SKM-1 (cell line): ENCODE results near the gene GALR2.
A peak's percentile ranks its signal among the peaks of the same experiment; 100 is the strongest.
"Not testable (repeated sequence)": the region's sequence is repeated elsewhere in the genome, so short reads cannot be mapped to it uniquely, and the experiment has no call there.

Source experiments
- DNase-seq: peaks from one replicate; lab custom pipeline; 2025; ENCODE audit not compliant: unreplicated experiment; lab: John Stamatoyannopoulos, UW

Gene GALR2, protein sequence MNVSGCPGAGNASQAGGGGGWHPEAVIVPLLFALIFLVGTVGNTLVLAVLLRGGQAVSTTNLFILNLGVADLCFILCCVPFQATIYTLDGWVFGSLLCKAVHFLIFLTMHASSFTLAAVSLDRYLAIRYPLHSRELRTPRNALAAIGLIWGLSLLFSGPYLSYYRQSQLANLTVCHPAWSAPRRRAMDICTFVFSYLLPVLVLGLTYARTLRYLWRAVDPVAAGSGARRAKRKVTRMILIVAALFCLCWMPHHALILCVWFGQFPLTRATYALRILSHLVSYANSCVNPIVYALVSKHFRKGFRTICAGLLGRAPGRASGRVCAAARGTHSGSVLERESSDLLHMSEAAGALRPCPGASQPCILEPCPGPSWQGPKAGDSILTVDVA

DNA sequence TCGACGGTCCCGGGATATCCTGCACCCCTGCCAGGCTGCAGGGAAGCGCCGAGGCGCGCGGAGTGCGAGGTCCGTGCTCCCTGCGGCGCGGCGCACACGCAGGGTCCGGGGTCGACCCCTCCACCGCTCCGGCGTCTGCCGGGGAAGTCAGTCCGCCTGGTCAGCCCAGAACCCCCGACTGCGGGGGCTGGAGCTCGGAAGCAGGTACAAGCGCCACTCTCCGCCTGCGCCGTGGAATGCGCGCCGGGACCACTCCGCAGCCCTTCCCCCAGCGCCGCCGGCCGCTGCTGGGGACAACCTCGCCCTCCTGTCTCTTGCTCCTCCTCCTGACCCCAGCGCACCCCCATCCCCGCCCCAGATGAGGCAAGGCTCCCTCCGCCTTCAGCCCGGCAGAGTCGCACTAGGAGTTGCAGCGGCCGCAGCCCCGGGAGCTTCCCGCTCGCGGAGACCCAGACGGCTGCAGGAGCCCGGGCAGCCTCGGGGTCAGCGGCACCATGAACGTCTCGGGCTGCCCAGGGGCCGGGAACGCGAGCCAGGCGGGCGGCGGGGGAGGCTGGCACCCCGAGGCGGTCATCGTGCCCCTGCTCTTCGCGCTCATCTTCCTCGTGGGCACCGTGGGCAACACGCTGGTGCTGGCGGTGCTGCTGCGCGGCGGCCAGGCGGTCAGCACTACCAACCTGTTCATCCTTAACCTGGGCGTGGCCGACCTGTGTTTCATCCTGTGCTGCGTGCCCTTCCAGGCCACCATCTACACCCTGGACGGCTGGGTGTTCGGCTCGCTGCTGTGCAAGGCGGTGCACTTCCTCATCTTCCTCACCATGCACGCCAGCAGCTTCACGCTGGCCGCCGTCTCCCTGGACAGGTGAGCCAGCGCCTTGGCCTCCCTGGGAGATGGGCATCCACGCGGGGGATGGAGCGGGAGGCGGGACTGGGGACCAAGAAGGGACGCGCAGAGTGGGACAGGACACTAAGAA, at the start of gene GALR2:
GALR2 (plus strand) TSS at position 392 of the 974 bp plus-strand sequence; CDS start at position 495, 103 bp downstream.
- DNase-seq = peak; percentile 25

DNA sequence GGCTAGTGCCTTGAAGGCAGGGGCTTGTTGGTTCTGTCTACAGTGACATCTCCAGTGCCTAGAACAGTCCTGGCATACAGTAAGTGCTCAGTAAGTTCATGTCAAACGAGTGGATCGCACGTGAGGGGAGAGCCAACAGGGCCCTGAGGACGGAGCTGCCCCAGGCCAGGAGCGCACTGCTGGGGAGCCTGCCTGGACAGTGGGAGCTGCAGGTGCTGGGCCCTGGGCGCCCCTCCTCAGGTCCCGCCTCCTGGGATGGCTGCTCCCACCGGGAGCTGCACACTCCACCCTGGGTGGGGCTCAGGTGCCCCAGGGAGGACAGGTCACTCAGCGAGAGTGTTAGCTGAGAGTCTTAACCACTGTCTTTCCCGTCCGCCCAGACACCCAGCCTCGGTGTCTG, 49.3 kb upstream of the GALR2 start:
- DNase-seq = no peak

DNA sequence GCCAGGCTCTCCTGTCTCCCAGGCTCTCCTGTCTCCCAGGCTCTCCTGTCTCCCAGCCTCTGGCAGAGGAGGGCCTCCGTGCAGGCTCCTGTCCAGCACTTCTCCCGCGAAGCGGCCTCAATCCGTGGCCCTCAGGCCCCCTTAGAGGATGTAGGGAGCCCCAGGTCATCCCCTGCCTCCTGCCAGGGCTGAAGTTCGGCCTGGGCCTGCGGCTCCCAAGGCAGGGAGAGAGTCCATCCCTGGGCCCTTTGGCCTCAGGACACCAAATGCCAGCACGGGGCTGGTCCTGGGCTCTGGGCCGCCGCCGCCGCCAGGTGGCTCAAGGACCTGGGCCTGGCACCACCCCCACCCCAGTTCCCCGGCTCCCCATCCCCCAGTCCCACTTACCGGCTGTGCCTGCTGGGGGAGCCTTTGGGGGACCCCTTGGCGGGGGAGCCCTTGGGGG, 47.8 kb upstream of the GALR2 start:
- no peak for DNase-seq

DNA sequence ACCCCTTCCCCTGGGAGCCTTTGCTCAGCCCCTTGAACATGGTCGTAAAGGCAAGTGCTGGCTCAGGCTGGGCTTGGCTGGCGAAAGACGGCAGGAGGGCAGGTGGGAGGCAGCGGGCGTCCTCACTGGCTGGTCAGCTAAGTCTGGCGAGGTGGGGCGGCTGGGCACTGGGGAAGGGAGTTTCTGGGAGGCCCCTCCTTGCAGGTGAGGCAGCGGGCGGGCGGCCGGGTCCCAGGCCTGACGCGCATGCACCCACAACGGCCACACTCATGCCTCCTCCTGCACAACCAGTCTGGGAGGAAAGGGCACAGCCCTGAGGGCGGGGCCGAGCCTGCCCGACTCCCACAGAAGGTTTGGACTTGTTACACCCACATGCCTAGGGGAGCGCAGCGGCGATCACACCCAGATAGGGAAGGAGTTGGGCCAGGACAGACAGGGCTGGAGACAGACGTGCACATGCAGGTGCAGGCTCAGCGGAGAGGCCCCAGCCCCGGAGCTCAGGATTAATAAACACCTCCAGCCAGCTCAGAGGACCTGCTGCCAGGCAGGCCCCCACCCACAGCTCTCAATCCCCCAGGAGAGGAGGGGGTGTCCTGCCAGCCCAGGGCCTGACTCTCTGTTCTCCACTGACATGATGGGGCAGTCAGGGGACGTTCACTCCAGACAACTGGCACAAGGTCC, 47.3 kb upstream of the GALR2 start, which contains the start of gene EVPL:
EVPL (minus strand) TSS at position 148 of the 681 bp plus-strand sequence; CDS start at position 40, 108 bp downstream.
- no peak for DNase-seq

DNA sequence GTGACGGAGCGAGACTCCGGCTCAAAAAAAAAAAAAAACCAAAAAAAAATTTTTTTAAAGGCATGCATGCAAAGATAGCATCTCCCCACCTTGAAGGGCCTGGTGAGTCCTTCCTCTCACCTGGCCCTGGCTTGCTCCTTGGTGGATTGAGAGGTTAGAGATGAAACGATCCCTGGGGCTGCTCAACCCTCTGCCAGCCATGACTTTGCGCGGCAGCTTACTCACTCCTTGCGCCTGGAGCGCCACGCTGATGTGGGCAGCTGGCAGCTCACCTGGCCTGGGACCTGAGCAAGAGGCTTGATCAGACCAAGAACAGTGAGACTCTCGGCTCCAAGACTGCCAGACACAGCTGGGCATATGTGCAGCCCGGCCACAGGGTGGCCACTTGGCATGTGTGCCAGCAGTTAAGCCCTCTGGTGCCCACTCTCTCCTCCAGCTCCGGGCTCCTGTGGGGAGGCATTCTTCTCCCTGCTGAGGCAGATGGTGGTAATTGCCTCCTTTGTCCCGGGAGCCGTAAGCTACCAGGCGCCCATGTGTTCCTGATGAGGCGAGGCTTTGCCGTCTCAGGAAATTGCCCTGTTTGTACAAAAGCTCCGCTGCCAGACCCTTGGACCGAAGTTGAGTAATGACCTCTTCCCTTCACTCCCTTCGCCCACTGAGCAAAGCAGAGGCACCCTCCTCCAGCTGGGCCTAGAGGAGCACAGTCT, 42.4 kb upstream of the GALR2 start:
- no peak for DNase-seq

DNA sequence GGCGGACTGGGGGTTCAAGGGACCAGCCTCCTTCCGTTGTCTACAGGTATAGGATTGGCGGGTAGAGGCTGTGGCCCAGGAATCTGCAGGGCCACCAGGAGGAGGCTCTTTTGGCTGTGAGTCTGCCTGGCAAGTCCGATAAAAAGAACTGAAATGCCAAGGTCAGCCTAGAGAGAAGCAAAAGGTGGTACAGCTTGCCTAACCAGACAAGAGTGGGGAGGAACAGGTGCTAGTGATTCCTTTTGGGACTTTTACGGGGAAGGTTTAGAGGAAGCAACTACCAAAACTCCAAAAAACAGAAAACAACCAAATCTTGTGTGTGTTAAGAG, 41.8 kb upstream of the GALR2 start:
- no peak for DNase-seq

DNA sequence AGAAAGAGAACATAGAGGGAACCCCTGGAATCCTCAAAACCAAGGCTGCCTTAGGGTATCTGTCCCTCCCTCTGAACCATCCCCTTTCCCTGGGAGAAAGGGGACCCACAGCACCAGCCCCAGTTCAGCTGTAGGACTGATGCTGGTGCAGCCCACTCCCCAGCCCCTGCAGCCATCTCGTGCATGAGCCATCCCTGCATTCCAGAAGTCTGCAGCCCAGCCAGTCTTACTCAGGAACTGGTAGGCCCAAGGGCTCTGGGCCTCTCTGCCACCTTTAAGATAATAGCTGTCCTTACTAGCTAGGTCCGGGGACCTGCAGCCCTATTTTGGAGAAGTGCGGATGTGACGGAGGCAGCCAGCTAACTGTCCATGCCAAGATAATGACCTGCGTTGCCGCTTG, 41.4 kb upstream of the GALR2 start:
- DNase-seq = no peak

DNA sequence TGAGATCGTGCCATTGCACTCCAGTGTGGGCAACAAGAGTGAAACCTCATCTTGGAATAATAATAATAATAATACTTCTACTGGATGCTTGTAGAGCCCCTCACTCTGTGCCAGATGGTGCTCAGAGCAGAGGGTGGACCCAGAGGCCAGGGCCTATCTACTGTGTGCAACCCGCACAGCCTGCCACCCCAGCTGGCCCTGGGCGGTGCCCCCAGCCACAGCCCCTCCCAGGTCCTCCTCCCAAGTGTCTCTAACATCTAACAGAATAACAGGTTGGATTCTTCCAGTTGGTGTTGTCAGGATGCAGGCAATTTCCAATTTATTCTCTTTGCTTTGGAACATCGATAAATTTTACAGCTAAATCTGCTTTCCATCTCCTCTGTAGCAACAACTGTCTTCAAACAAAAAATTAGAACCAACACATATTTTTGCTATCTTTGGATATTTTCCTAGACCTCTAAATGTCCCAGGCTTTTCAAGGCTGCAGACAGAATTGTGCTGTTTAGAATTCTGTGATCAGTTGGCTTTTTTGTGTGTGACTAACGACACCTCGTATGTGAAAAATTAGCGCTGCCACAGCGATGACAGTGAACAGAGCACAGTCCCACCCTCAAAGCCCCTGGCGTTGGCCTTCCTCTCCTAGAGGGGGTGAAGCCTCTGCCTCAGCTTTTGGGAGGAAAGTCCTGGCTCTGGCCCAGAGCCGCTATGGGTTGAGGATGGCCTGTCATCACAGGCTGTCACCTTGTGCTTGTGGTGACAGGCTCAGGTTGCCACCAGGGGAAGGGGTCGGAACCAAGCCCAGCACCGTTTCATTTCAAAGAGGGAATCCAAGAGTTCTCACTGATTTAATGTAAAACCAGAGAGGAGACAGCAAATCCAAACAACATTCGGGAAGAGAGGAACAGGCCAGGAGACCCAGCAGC, 39.9 kb upstream of the GALR2 start:
- DNase-seq = no peak

DNA sequence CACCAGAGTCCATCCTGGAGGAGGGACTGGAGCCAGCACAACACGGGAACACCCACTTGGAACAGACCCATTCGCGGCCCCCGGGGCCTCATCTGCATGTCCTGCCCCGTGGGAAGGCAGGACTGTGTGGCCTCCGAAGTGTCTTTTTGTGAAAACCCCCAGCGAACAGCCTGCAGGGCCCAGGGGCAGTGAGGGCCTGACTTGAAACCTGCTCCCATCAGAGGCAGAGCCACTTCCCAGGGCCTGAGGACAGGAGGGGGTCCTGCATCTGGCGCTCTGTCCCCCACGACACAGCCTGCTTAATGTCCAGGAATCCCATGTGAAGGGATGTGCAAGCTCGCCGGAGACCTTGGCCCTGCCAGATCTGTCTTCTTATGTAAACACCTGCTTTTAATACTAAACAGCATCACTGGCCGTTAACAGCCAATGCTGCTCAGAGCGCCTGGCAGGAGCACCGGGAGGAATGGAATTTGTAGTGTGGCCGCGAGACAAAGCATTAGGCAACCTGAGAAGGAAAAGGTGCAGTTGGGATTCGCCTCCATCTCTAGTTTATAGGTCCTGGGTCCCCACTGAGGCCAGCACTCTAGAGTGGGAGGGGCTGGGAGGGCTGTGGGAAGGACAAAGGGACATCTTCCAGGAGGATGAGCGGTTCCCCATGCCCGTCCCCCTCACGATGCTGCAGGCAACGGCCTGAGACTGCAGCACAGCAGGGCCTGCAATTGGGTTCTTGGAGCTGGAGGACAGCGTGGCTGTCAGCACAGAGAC, 37.9 kb upstream of the GALR2 start:
- no peak for DNase-seq

DNA sequence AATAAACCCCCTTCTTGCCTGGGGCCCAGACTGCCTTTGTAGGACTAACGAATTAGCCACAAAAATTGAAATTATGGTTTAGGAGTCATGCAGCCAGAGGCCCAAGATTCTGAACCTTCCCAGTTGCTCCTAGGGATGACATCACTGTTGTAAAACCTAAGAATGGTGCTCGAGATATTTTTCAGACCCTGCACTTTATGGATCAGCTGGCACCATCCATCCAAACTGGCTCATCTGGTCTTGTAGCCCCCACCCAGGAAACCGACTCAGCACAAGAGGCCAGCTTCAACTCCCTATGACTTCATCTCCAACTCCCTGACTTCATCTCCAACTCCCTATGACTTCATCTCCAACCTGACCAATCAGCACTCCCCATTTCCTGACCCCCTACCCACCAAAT, 36.5 kb upstream of the GALR2 start:
- DNase-seq = no peak

DNA sequence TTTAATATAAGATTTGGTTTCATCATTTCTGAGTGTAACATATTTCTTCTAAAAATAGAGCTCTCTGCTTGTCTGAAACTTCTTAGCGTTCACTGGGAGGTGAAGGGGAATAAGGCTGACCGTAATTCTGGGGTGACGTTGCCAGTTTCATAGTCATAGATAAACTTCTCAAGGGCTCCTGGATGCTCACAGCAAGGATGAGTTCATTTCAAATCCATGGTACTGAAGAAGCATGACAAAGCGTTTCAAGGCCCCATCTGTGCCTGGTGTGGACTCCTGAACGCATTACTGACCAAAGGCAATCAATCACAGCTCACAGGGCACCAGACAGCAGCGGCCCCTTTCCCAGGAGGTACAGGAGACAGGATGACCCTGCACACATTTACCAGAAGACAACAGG, 35.5 kb upstream of the GALR2 start:
- no peak for DNase-seq

DNA sequence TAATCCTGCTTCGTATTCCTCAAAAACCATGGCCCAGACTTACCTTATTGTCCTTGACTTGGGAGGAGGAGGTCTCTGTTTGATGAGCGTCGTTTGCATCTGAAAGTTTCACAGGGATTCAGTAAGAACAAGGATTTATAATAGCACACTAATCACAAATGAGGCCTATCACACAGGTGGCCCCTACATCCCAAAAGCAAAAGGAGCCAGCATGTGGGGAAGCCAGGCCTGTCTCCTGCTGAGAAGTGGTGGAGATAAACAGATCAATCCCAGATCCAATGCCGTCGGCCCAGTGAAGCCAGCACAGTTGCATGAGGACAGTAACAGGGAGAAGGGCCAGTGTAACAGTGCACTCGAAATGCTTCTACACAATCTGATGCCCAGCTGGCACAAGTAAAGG, 34.2 kb upstream of the GALR2 start:
- DNase-seq = no peak

DNA sequence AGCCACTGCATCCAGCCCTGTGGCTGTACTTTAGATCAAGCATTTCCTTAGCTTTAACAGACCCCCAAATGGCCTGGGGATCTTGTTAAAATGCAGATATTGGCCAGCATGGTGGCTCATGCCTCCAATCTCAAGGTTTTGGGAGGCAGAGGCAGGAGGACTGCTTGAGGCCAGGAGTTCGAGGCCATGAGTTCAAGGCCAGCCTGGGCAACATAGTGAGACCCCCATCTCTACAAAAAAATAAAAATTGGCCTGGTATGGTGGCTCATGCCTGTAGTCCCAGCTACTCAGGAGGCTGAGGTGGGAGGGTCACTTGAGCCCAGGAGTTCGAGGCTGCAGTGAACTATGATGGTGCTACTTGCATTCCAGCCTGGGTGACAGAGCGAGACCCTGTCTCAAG, 31.7 kb upstream of the GALR2 start:
- DNase-seq = not testable (repeated sequence)

DNA sequence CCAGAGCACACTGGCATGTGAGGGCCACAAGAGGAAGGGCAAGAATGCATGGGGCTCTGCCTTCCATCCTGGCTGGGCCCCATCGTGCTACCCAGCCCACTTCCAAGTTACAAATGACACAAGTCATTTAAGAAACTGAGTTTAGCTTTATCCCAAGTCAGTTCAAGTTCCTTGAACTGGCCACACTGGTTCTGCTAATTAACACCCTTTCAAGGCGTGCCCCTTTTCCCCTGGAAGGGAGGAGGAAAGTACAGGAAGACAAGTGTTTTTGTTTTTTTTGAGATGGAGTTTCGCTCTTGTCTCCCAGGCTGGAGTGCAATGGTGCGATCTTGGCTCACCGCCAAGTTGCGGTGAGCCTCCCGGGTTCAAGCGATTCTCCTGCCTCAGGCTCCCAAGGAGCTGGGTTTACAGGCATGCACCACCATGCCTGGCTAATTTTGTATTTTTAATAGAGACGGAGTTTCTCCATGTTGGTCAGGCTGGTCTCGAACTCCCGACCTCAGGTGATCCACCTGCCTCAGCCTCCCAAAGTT, 30.0 kb upstream of the GALR2 start:
- DNase-seq = not testable (repeated sequence)

DNA sequence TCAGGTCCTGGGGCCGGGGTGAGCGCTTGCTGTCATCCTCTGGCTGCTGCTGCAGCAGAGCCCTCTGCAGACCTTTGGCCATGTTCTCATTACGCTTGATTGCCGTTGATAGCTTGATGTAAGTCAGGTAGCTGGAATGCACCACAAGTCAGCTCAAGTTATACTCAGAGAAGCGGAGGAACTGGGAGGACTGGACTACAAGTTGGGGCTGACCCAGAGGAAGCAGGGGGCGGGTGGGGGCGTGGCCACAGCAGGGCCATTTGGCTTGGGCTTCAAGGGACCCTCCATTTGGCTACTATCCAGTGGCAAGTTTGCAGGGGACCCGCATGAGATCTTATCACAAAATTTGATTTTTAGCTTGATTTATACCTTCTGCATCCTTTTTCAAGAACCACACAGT, 28.5 kb upstream of the GALR2 start:
- DNase-seq = no peak

DNA sequence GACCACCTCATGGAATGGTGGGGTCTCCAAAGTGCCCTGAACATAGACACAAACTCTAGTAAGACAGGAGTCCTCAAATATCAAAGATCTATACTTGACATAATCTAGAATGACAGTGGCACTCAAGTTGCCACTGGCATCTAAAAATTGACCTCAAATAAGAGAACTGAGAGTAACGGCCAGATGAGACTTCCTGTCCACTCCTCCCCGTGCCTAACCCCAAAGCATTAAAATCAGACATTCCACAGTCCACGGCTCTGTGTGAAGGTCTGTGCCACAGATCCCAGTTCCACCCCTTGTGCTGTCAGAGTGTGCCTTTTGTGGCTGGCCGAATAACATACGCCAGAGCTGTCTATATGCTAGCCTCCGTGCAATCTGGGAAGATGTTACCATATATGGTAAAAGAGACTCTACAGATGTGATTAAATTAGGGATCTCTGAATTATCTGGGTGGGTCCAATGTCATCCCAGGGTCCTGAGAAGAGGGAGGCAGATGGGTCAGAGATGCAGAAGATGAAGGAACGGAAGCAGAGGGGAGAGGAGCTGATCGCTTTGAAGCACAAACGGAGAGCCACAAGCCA, 26.5 kb upstream of the GALR2 start:
- DNase-seq = no peak

DNA sequence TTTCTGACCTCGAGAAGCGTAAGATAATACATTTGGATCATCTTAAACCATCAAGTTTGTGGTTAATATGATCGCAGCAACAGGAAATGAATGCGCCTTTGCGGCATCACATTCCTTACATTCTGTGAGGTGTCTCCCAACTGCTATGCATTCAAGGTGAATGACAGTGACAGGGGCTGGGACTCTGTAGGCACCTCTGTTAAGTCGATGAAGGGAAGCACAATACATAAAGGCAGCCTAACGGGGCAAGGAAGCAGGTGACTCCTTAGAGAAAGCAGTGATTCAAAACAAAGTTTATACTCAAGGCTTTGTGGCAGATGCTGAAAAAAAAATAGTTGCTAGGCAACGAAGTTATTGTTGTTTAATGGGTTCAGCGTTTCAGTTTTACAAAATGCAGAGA, 25.9 kb upstream of the GALR2 start:
- no peak for DNase-seq

DNA sequence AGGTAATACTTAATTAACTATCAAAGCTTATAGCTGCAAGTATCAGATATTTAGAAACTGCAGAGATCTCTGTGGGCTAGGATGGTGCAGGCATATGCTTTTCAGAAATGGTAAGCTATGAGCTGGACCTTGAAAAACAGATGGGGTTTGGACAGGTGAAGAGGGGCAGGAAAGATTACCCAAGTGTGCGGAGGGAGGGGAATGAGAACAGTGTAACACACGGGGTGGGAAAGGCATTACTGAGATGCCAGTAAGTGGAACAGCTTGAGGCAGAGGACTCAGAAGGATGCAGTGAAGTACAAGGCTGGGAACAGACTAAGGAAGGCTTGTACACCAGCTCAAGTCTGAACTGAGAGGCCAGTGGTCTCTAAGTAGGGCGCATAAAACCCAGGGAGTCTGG, 25.3 kb upstream of the GALR2 start:
- no peak for DNase-seq
